ENCODE data around the gene FOXP2.
"Not testable (repeated sequence)": the region's sequence is repeated elsewhere in the genome, so short reads cannot be mapped to it uniquely, and the experiment has no call there.

The FOXP2 gene

GRCh38 chr7:114439581-114439980 is 25.0 kb downstream of the FOXP2 start:
- no peak for TF ChIP-seq POLR2A (IDR thresholded peaks at IDR 0.05; ENCODE audit: low read depth, low read length)
- TF ChIP-seq PAX5 (IDR thresholded peaks at IDR 0.05; ENCODE audit: insufficient read depth, low read length, severe bottlenecking), result no peak
- TF ChIP-seq TAF1 (IDR thresholded peaks at IDR 0.05; ENCODE audit: low read depth, low read length), result no peak
- TF ChIP-seq POU2F2 (IDR thresholded peaks at IDR 0.05; ENCODE audit: low read depth, low read length), result no peak
- TF ChIP-seq SPI1 (IDR thresholded peaks at IDR 0.05; ENCODE audit: low read depth, low read length), result no peak
- no peak for TF ChIP-seq POLR2AphosphoS5 (IDR thresholded peaks at IDR 0.05; ENCODE audit: low read depth, low read length)
- no peak for FAIRE-seq
- no peak for DNase-seq (ENCODE audit: insufficient read length, low spot score)

- DNase-seq (ENCODE audit: insufficient read length, low spot score); FAIRE-seq: not testable (repeated sequence)
Measured at GRCh38 chr7:114440927-114441326, 26.3 kb downstream of the FOXP2 start.

- TF ChIP-seq POLR2A (IDR thresholded peaks at IDR 0.05; ENCODE audit: low read depth, low read length), result no peak
- TF ChIP-seq POU2F2 (IDR thresholded peaks at IDR 0.05; ENCODE audit: low read depth, low read length), result no peak
- TF ChIP-seq TAF1 (IDR thresholded peaks at IDR 0.05; ENCODE audit: low read depth, low read length), result no peak
- TF ChIP-seq POLR2AphosphoS5 (IDR thresholded peaks at IDR 0.05; ENCODE audit: low read depth, low read length), result no peak
- TF ChIP-seq SPI1 (IDR thresholded peaks at IDR 0.05; ENCODE audit: low read depth, low read length), result no peak
- DNase-seq (ENCODE audit: insufficient read length, low spot score), result no peak
- FAIRE-seq, result no peak
Measured at GRCh38 chr7:114444196-114444595, 29.6 kb downstream of the FOXP2 start.

- DNase-seq (ENCODE audit: insufficient read length, low spot score) (no peak), FAIRE-seq (no peak)
- no peak for TF ChIP-seq TAF1 (IDR thresholded peaks at IDR 0.05; ENCODE audit: low read depth, low read length)
- no peak for TF ChIP-seq POU2F2 (IDR thresholded peaks at IDR 0.05; ENCODE audit: low read depth, low read length)
- no peak for TF ChIP-seq POLR2A (IDR thresholded peaks at IDR 0.05; ENCODE audit: low read depth, low read length)
- TF ChIP-seq POLR2AphosphoS5 (IDR thresholded peaks at IDR 0.05; ENCODE audit: low read depth, low read length), result no peak
- TF ChIP-seq PAX5 (IDR thresholded peaks at IDR 0.05; ENCODE audit: insufficient read depth, low read length, severe bottlenecking), result no peak
- TF ChIP-seq SPI1 (IDR thresholded peaks at IDR 0.05; ENCODE audit: low read depth, low read length), result no peak
Measured at GRCh38 chr7:114450431-114450830, 35.8 kb downstream of the FOXP2 start.

GRCh38 chr7:114459574-114459973 is 45.0 kb downstream of the FOXP2 start:
- DNase-seq (ENCODE audit: insufficient read length, low spot score), result no peak
- TF ChIP-seq POLR2A (IDR thresholded peaks at IDR 0.05; ENCODE audit: low read depth, low read length) (no peak), POU2F2 (IDR thresholded peaks at IDR 0.05; ENCODE audit: low read depth, low read length) (no peak), POLR2AphosphoS5 (IDR thresholded peaks at IDR 0.05; ENCODE audit: low read depth, low read length) (no peak), TAF1 (IDR thresholded peaks at IDR 0.05; ENCODE audit: low read depth, low read length) (no peak), SPI1 (IDR thresholded peaks at IDR 0.05; ENCODE audit: low read depth, low read length) (no peak), PAX5 (IDR thresholded peaks at IDR 0.05; ENCODE audit: insufficient read depth, low read length, severe bottlenecking) (no peak)
- FAIRE-seq, result no peak

- TF ChIP-seq TAF1 (IDR thresholded peaks at IDR 0.05; ENCODE audit: low read depth, low read length), result no peak
- TF ChIP-seq PAX5 (IDR thresholded peaks at IDR 0.05; ENCODE audit: insufficient read depth, low read length, severe bottlenecking), result no peak
- TF ChIP-seq SPI1 (IDR thresholded peaks at IDR 0.05; ENCODE audit: low read depth, low read length), result no peak
- TF ChIP-seq POLR2A (IDR thresholded peaks at IDR 0.05; ENCODE audit: low read depth, low read length), result no peak
- no peak for TF ChIP-seq POLR2AphosphoS5 (IDR thresholded peaks at IDR 0.05; ENCODE audit: low read depth, low read length)
- FAIRE-seq (no peak), DNase-seq (ENCODE audit: insufficient read length, low spot score) (no peak)
Measured at GRCh38 chr7:114460021-114460420, 45.4 kb downstream of the FOXP2 start.

- FAIRE-seq, result no peak
- no peak for DNase-seq (ENCODE audit: insufficient read length, low spot score)
- TF ChIP-seq PAX5 (IDR thresholded peaks at IDR 0.05; ENCODE audit: insufficient read depth, low read length, severe bottlenecking) (no peak), TAF1 (IDR thresholded peaks at IDR 0.05; ENCODE audit: low read depth, low read length) (no peak), POLR2AphosphoS5 (IDR thresholded peaks at IDR 0.05; ENCODE audit: low read depth, low read length) (no peak), POU2F2 (IDR thresholded peaks at IDR 0.05; ENCODE audit: low read depth, low read length) (no peak), SPI1 (IDR thresholded peaks at IDR 0.05; ENCODE audit: low read depth, low read length) (no peak), POLR2A (IDR thresholded peaks at IDR 0.05; ENCODE audit: low read depth, low read length) (no peak)
Measured at GRCh38 chr7:114466917-114467316, 52.3 kb downstream of the FOXP2 start.

- TF ChIP-seq POU2F2 (IDR thresholded peaks at IDR 0.05; ENCODE audit: low read depth, low read length) (no peak), TAF1 (IDR thresholded peaks at IDR 0.05; ENCODE audit: low read depth, low read length) (no peak), PAX5 (IDR thresholded peaks at IDR 0.05; ENCODE audit: insufficient read depth, low read length, severe bottlenecking) (no peak), POLR2AphosphoS5 (IDR thresholded peaks at IDR 0.05; ENCODE audit: low read depth, low read length) (no peak)
- DNase-seq (ENCODE audit: insufficient read length, low spot score) (no peak), FAIRE-seq (no peak)
Measured at GRCh38 chr7:114468844-114469243, 54.2 kb downstream of the FOXP2 start.

- FAIRE-seq (no peak), DNase-seq (ENCODE audit: insufficient read length, low spot score) (no peak)
- TF ChIP-seq POU2F2 (IDR thresholded peaks at IDR 0.05; ENCODE audit: low read depth, low read length) (no peak), POLR2AphosphoS5 (IDR thresholded peaks at IDR 0.05; ENCODE audit: low read depth, low read length) (no peak), TAF1 (IDR thresholded peaks at IDR 0.05; ENCODE audit: low read depth, low read length) (no peak), PAX5 (IDR thresholded peaks at IDR 0.05; ENCODE audit: insufficient read depth, low read length, severe bottlenecking) (no peak), POLR2A (IDR thresholded peaks at IDR 0.05; ENCODE audit: low read depth, low read length) (no peak), SPI1 (IDR thresholded peaks at IDR 0.05; ENCODE audit: low read depth, low read length) (no peak)
Measured at GRCh38 chr7:114472896-114473512, 58.4 kb downstream of the FOXP2 start.

GRCh38 chr7:114478384-114478783 is 63.8 kb downstream of the FOXP2 start:
- DNase-seq (ENCODE audit: insufficient read length, low spot score), result no peak
- FAIRE-seq, result no peak
- TF ChIP-seq POLR2A (IDR thresholded peaks at IDR 0.05; ENCODE audit: low read depth, low read length) (no peak), PAX5 (IDR thresholded peaks at IDR 0.05; ENCODE audit: insufficient read depth, low read length, severe bottlenecking) (no peak), POU2F2 (IDR thresholded peaks at IDR 0.05; ENCODE audit: low read depth, low read length) (no peak), TAF1 (IDR thresholded peaks at IDR 0.05; ENCODE audit: low read depth, low read length) (no peak), SPI1 (IDR thresholded peaks at IDR 0.05; ENCODE audit: low read depth, low read length) (no peak), POLR2AphosphoS5 (IDR thresholded peaks at IDR 0.05; ENCODE audit: low read depth, low read length) (no peak)

Data from GM12891 (cell line).